ENCODE data around the gene ALDH1L1.

ALDH1L1 gene

GRCh38 chr3:126146034-126146433 lies 34.4 kb downstream of the ALDH1L1 start:
- no peak for TF ChIP-seq CTCF (IDR thresholded peaks at IDR 0.05; ENCODE audit: borderline replicate concordance, insufficient read depth, low read depth, low read length)
- no peak overlapping the region for H3K4me3 ChIP-seq (ENCODE audit: low read depth, low read length)

- no peak for TF ChIP-seq CTCF (IDR thresholded peaks at IDR 0.05; ENCODE audit: borderline replicate concordance, insufficient read depth, low read depth, low read length)
- no peak overlapping the region for H3K4me3 ChIP-seq (ENCODE audit: low read depth, low read length)
Measured at GRCh38 chr3:126142652-126143051, 37.7 kb downstream of the ALDH1L1 start.

GRCh38 chr3:126137490-126138130 lies 42.8 kb downstream of the ALDH1L1 start:
- no peak for TF ChIP-seq CTCF (IDR thresholded peaks at IDR 0.05; ENCODE audit: borderline replicate concordance, insufficient read depth, low read depth, low read length)
- no peak overlapping the region for H3K4me3 ChIP-seq (ENCODE audit: low read depth, low read length)

- no peak overlapping the region for H3K4me3 ChIP-seq (ENCODE audit: low read depth, low read length)
- TF ChIP-seq CTCF (IDR thresholded peaks at IDR 0.05; ENCODE audit: borderline replicate concordance, insufficient read depth, low read depth, low read length): no peak
Measured at GRCh38 chr3:126136428-126137220, 43.8 kb downstream of the ALDH1L1 start.

- H3K4me3 ChIP-seq (ENCODE audit: low read depth, low read length): no peak overlapping the region
- no peak for TF ChIP-seq CTCF (IDR thresholded peaks at IDR 0.05; ENCODE audit: borderline replicate concordance, insufficient read depth, low read depth, low read length)
Measured at GRCh38 chr3:126135406-126136076, 44.8 kb downstream of the ALDH1L1 start.

GRCh38 chr3:126135071-126135405 lies 45.3 kb downstream of the ALDH1L1 start:
- no peak for TF ChIP-seq CTCF (IDR thresholded peaks at IDR 0.05; ENCODE audit: borderline replicate concordance, insufficient read depth, low read depth, low read length)
- no peak overlapping the region for H3K4me3 ChIP-seq (ENCODE audit: low read depth, low read length)
